PC-3 (cell line): ENCODE results near the gene TUSC2. TPM values are rescaled to one million over a fixed set of nuclear protein-coding genes. Genes with fewer than 3 reads are reported as not detected.
A peak's percentile ranks its signal among the peaks of the same experiment; 100 is the strongest.

Source experiments
- ATAC-seq: fragments of 200-7000 bp; cut with Tn5 transposase; 2 replicates; pipeline ENCODE4 v1.9.1; 2020; ENCODE audit warnings: mild to moderate bottlenecking, moderate library complexity
- BruUV-seq: library from RNA; stranded (reverse); fragments of 400-500 nt; replicated peaks from 2 replicates; lab custom pipeline; 2021; lab: Mats Ljungman, UMichigan
- CTCF ChIA-PET: fragments of 300-600 bp; sonication (Branson Sonifier 250); formaldehyde crosslinking; loops from one replicate; lab custom pipeline; 2022; ENCODE audit warnings: antibody characterized with exemption; lab: Charles Lee
- POLR2A ChIA-PET: fragments of 300-600 bp; sonication (Branson Sonifier 250); formaldehyde crosslinking; loops from one replicate; lab custom pipeline; 2022; ENCODE audit warnings: antibody characterized with exemption; ENCODE audit not compliant: unreplicated experiment; lab: Charles Lee
- DNase-seq: peaks from one replicate; pipeline ENCODE4 v3.0.0-alpha.2; 2015
- H2AFZ ChIP-seq: fragments of 300-600 bp; sonication (generic); 2 replicates; pipeline ENCODE4 v1.6.0; 2016; ENCODE audit warnings: antibody characterized with exemption, low read length
- H3F3A ChIP-seq: fragments of 300-600 bp; sonication (generic); one replicate; pipeline ENCODE4 v1.6.0; 2017; ENCODE audit warnings: antibody characterized with exemption, low read length, control low read depth, mild to moderate bottlenecking; ENCODE audit not compliant: unreplicated experiment
- H3K27ac ChIP-seq: fragments of 300-600 bp; sonication (generic); 2 replicates; pipeline ENCODE4 v1.5.1; 2016; ENCODE audit warnings: mild to moderate bottlenecking, low read length
- H3K27me3 ChIP-seq: fragments of 300-600 bp; sonication (generic); 2 replicates; pipeline ENCODE4 v1.6.1; 2016; ENCODE audit warnings: low read length, mixed read lengths
- H3K36me3 ChIP-seq: fragments of 300-600 bp; sonication (generic); 2 replicates; pipeline ENCODE4 v1.6.1; 2016; ENCODE audit warnings: low read depth, mixed run types, low read length, mixed read lengths
- H3K4me1 ChIP-seq: fragments of 300-600 bp; sonication (generic); 2 replicates; pipeline ENCODE4 v1.5.1; 2016; ENCODE audit warnings: low read length; ENCODE audit not compliant: insufficient read depth
- H3K4me2 ChIP-seq: fragments of 300-600 bp; sonication (generic); 2 replicates; pipeline ENCODE4 v1.6.0; 2016; ENCODE audit warnings: low read length
- H3K4me3 ChIP-seq: fragments of 300-600 bp; sonication (generic); 2 replicates; pipeline ENCODE4 v1.5.1; 2016; ENCODE audit warnings: mild to moderate bottlenecking, low read length, mixed read lengths
- H3K79me2 ChIP-seq: fragments of 300-600 bp; sonication (generic); 2 replicates; pipeline ENCODE4 v1.6.1; 2017; ENCODE audit warnings: low read length, mixed read lengths
- H3K9ac ChIP-seq: fragments of 300-600 bp; sonication (generic); 2 replicates; pipeline ENCODE4 v1.6.0; 2016; ENCODE audit warnings: mild to moderate bottlenecking, low read length
- H3K9me2 ChIP-seq: fragments of 300-600 bp; sonication (generic); replicated peaks from 2 replicates; pipeline ENCODE4 v1.6.1; 2016; ENCODE audit warnings: mixed run types, low read length, mixed read lengths
- H3K9me3 ChIP-seq: fragments of 300-600 bp; sonication (generic); 2 replicates; pipeline ENCODE4 v1.6.1; 2016; ENCODE audit warnings: low read length, mixed read lengths
- H4K20me1 ChIP-seq: fragments of 300-600 bp; sonication (generic); 2 replicates; pipeline ENCODE4 v1.6.1; 2016; ENCODE audit warnings: low read length, mixed read lengths
- EZH2 ChIP-seq: fragments of 300-600 bp; sonication (generic); IDR thresholded peaks from one replicate; pipeline ENCODE4 v1.6.1; 2017; ENCODE audit warnings: antibody characterized with exemption, mild to moderate bottlenecking, low read length; ENCODE audit not compliant: unreplicated experiment
- EZH2phosphoT487 ChIP-seq: fragments of 300-600 bp; sonication (generic); IDR thresholded peaks from 2 replicates; pipeline ENCODE4 v1.6.1; 2018; ENCODE audit warnings: mild to moderate bottlenecking, antibody characterized with exemption, low read length, borderline replicate concordance
- intact Hi-C: fragments of 100-400 bp; cut with micrococcal nuclease; formaldehyde crosslinking; loops from 2 replicates; pipeline ENCODE4 v1.9.0; 2023
- total RNA-seq: library from RNA; depleted of rRNA; stranded (reverse); fragments of >200 nt; gene quantifications from 2 replicates; pipeline ENCODE4 v1.2.3, GENCODE V29; 2014
- TF ChIP-seq, protein P1 (sequence below): fragments of 300-600 bp; sonication (generic); conservative IDR thresholded peaks from 2 replicates; pipeline ENCODE4 v1.5.1; 2017; ENCODE audit warnings: antibody characterized with exemption, low read depth, mild to moderate bottlenecking, low read length

TUSC2 gene
- total RNA-seq, 1 experiment from 2014 or later = 143 TPM

DNA sequence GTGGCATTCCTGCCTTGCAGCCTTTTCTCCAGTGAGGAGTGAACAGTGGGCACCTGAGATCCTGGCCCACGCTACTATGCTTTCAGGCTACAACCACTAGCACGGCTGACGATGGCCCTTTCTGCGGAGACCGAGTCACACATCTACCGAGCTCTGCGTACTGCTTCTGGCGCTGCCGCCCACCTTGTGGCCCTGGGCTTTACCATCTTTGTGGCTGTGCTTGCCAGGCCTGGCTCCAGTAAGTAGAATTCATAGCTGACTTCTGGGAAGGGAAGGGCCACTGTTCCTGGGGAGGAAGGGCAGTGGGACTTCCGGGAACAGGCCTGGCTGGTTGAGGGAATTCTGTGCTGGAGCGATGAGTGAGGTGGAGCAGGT, 23.3 kb upstream of the TUSC2 start:
- DNase-seq (no peak), ATAC-seq (peak; percentile 0; the same call in 1 of the 2 replicates)
- BruUV-seq = no TSS peak
- Histone ChIP-seq H3K4me3 (peak overlapping the region; percentile 84), H3K79me2 (peaks cover 65% of the 10 kb centered on the region), H3K4me2 (peak overlapping the region; percentile 95), H2AFZ (peak overlapping the region; percentile 90), H3K27ac (peak overlapping the region; percentile 70), H3F3A (peaks cover 4% of the 10 kb centered on the region), H3K27me3 (no peaks in the 10 kb centered on the region), H3K4me1 (peaks cover 45% of the 10 kb centered on the region), H3K9ac (peak overlapping the region; percentile 77), H3K9me2 (no peaks in the 10 kb centered on the region), H4K20me1 (peaks cover 12% of the 10 kb centered on the region), H3K9me3 (no peaks in the 10 kb centered on the region), H3K36me3 (peaks cover 32% of the 10 kb centered on the region)
- ChIA-PET CTCF (no interaction called here), POLR2A (interaction anchor here (0.9 kb wide), 1 partner anchor 14 kb away, joined by 3 read pairs; no protein-coding TSS in a partner anchor)
- TF ChIP-seq EZH2phosphoT487 (no peak), EZH2 (no peak)
- TF ChIP-seq, protein P1, sequence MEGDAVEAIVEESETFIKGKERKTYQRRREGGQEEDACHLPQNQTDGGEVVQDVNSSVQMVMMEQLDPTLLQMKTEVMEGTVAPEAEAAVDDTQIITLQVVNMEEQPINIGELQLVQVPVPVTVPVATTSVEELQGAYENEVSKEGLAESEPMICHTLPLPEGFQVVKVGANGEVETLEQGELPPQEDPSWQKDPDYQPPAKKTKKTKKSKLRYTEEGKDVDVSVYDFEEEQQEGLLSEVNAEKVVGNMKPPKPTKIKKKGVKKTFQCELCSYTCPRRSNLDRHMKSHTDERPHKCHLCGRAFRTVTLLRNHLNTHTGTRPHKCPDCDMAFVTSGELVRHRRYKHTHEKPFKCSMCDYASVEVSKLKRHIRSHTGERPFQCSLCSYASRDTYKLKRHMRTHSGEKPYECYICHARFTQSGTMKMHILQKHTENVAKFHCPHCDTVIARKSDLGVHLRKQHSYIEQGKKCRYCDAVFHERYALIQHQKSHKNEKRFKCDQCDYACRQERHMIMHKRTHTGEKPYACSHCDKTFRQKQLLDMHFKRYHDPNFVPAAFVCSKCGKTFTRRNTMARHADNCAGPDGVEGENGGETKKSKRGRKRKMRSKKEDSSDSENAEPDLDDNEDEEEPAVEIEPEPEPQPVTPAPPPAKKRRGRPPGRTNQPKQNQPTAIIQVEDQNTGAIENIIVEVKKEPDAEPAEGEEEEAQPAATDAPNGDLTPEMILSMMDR = no peak
- intact Hi-C loops = loop anchor here (1.0 to 5.0 kb wide), 3 partner anchors 8 to 1036 kb away; partner anchors contain the start of genes CISH, MANF and TMEM115

DNA sequence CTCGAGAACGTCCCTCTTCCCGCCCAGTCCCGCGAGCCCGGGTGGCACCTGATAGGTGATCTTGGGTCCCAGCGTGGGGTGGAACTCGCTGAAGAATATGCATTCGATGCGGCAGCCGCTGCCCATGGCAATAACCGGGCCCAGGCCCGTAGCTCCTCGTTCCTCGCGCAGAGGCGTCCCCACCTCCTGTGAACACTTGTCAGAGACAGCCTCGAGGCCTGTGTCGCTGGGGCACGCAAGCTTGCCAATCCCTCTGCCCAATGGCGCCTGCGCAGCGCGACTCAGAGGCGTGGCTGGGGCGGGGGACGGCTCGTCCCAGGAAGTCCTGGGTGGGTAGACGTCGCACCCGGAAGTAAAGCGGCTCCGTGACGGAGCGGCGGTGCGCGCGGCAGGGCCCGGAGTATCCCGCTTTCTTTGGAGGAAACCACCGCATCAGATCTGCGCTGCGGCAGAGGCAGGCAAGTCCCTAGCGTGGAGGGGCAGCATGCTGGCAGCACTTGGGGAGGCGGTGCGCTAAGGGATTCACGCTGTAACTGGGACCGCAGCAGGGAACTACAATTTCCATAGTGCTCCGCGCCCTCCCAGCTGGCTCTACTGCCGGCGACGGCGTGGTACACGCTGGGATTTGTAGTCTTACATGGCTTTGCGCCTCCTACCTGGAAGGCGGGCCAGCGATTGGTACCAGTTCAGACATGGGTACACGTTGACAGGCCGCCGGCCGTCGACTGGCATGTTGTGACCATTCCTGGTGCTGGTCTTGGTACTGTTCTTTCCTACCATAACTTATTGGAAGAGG, 22.7 kb upstream of the TUSC2 start, which contains the start of the genes CYB561D2 and NPRL2:
Gene CYB561D2, plus strand, starts transcription at position 336 of the 796 bp plus-strand sequence. CDS start 572 bp downstream, outside the sequence.
Gene NPRL2, minus strand, starts transcription at position 249 of the 796 bp plus-strand sequence. Its CDS starts 123 bp downstream, at position 126.
- H3K9me2 ChIP-seq = no peaks in the 10 kb centered on the region
- H4K20me1 ChIP-seq = peaks cover 6% of the 10 kb centered on the region; the same call in 1 of the 2 replicates
- intact Hi-C loops = loop anchor here (1.0 to 5.0 kb wide), 3 partner anchors 9 to 1037 kb away; partner anchors contain the start of genes CISH, MANF and TMEM115
- H3K9me3 ChIP-seq = no peaks in the 10 kb centered on the region
- peak within 1 kb of the TSS; percentile 70 for H3K27ac ChIP-seq
- TF ChIP-seq EZH2 (no peak), EZH2phosphoT487 (no peak)
- TF ChIP-seq, protein P1 = no peak
- POLR2A ChIA-PET = interaction anchor here (0.5 to 1.2 kb wide), 5 partner anchors 14 to 1149 kb away, joined by 3 to 12 read pairs (median 4); partner anchors contain the start of genes DCAF1 and MAPKAPK3
- peak within 1 kb of the TSS; percentile 95 for H3K4me2 ChIP-seq
- peak within 1 kb of the TSS; percentile 90 for H2AFZ ChIP-seq
- TSS peak; percentile 51 for BruUV-seq
- peaks cover 59% of the 10 kb centered on the region for H3K79me2 ChIP-seq
- ATAC-seq (peak; percentile 88), DNase-seq (peak; percentile 97)
- no peaks in the 10 kb centered on the region for H3K27me3 ChIP-seq
- H3K9ac ChIP-seq = peak within 1 kb of the TSS; percentile 77
- peaks cover 27% of the 10 kb centered on the region; the same call in 1 of the 2 replicates for H3K36me3 ChIP-seq
- H3F3A ChIP-seq = peaks cover 4% of the 10 kb centered on the region
- peak within 1 kb of the TSS; percentile 84 for H3K4me3 ChIP-seq
- peaks cover 43% of the 10 kb centered on the region for H3K4me1 ChIP-seq
- CTCF ChIA-PET = interaction anchor here (0.5 to 0.6 kb wide), 2 partner anchors 12 to 13 kb away, joined by 4 to 5 read pairs; no protein-coding TSS in a partner anchor
